RWPE2 (cell line): ENCODE data around the gene CDH4.

Experiments used
- ATAC-seq: fragments of 200-7000 bp; cut with Tn5 transposase; 3 replicates; pipeline ENCODE4 v1.9.1; 2021; ENCODE audit warnings: low read depth
- DNase-seq: peaks from one replicate; pipeline ENCODE4 v3.0.0-alpha.2; 2020; ENCODE audit warnings: low spot score
- H3K27ac ChIP-seq: fragments of 450-650 bp; 2 replicates; pipeline ENCODE4 v1.5.1; 2017; ENCODE audit warnings: mild to moderate bottlenecking; ENCODE audit not compliant: poor library complexity, severe bottlenecking
- H3K27me3 ChIP-seq: fragments of 250-450 bp; sonication (Bioruptor Pico); 2 replicates; pipeline ENCODE4 v1.5.1; 2021; ENCODE audit warnings: mild to moderate bottlenecking, moderate library complexity; ENCODE audit not compliant: insufficient read depth, poor library complexity, severe bottlenecking
- H3K36me3 ChIP-seq: fragments of 250-450 bp; sonication (Bioruptor Pico); 2 replicates; pipeline ENCODE4 v1.5.1; 2020; ENCODE audit warnings: low read depth, mild to moderate bottlenecking, moderate library complexity
- H3K4me1 ChIP-seq: fragments of 250-450 bp; sonication (Bioruptor Pico); 2 replicates; pipeline ENCODE4 v1.5.1; 2021; ENCODE audit warnings: mild to moderate bottlenecking, moderate library complexity; ENCODE audit not compliant: insufficient read depth, poor library complexity, severe bottlenecking
- H3K4me3 ChIP-seq: fragments of 250-450 bp; sonication (Bioruptor Pico); 2 replicates; pipeline ENCODE4 v1.5.1; 2021; ENCODE audit warnings: mild to moderate bottlenecking, moderate library complexity; ENCODE audit not compliant: severe bottlenecking
- H3K9me3 ChIP-seq: fragments of 250-450 bp; sonication (Bioruptor Pico); 2 replicates; pipeline ENCODE4 v1.5.1; 2021; ENCODE audit warnings: mild to moderate bottlenecking, moderate library complexity; ENCODE audit not compliant: severe bottlenecking
- CTCF ChIP-seq: fragments of 450-650 bp; IDR thresholded peaks from one replicate; pipeline ENCODE4 v1.5.1; 2017; ENCODE audit warnings: mild to moderate bottlenecking, moderate library complexity; ENCODE audit not compliant: poor library complexity, severe bottlenecking

Gene CDH4

GRCh38 chr20:61835791-61836350, 583.8 kb downstream of the CDH4 start:
- H3K27me3 ChIP-seq: no peaks in the 10 kb centered on the region

GRCh38 chr20:61837200-61837599, 585.1 kb downstream of the CDH4 start:
- Histone ChIP-seq H3K27me3 (no peaks in the 10 kb centered on the region), H3K27ac (no peak overlapping the region), H3K4me1 (no peaks in the 10 kb centered on the region), H3K36me3 (no peaks in the 10 kb centered on the region), H3K9me3 (no peaks in the 10 kb centered on the region), H3K4me3 (no peak overlapping the region)
- no peak for TF ChIP-seq CTCF
- ATAC-seq (no peak), DNase-seq (no peak)

More at GRCh38 chr20:61835791-61836350, 583.8 kb downstream of the CDH4 start:
- ATAC-seq (no peak), DNase-seq (no peak)
- Histone ChIP-seq H3K27ac (no peak overlapping the region), H3K4me1 (no peaks in the 10 kb centered on the region), H3K4me3 (no peak overlapping the region), H3K36me3 (no peaks in the 10 kb centered on the region), H3K9me3 (no peaks in the 10 kb centered on the region)
- no peak for TF ChIP-seq CTCF

GRCh38 chr20:61839223-61839911, 587.3 kb downstream of the CDH4 start:
- 0 out of 2 replicates have a peak, but pooled peaks cover 2% of the 10 kb centered on the region for H3K36me3 ChIP-seq
- no peaks in the 10 kb centered on the region for H3K27me3 ChIP-seq
- H3K4me1 ChIP-seq: no peaks in the 10 kb centered on the region
- no peaks in the 10 kb centered on the region for H3K9me3 ChIP-seq
- no peak overlapping the region for H3K27ac ChIP-seq
- no peak for TF ChIP-seq CTCF
- ATAC-seq: no peak
- H3K4me3 ChIP-seq: no peak overlapping the region
- DNase-seq: no peak

- Histone ChIP-seq H3K27ac (no peak overlapping the region), H3K4me1 (no peaks in the 10 kb centered on the region), H3K4me3 (no peak overlapping the region), H3K9me3 (no peaks in the 10 kb centered on the region), H3K36me3 (0 out of 2 replicates have a peak, but pooled peaks cover 5% of the 10 kb centered on the region), H3K27me3 (no peaks in the 10 kb centered on the region)
- no peak for ATAC-seq
- no peak for DNase-seq
- no peak for TF ChIP-seq CTCF
These were observed 588.1 kb downstream of the CDH4 start for GRCh38 chr20:61839912-61840778.
